ENCODE results near the gene IL20.

DNA sequence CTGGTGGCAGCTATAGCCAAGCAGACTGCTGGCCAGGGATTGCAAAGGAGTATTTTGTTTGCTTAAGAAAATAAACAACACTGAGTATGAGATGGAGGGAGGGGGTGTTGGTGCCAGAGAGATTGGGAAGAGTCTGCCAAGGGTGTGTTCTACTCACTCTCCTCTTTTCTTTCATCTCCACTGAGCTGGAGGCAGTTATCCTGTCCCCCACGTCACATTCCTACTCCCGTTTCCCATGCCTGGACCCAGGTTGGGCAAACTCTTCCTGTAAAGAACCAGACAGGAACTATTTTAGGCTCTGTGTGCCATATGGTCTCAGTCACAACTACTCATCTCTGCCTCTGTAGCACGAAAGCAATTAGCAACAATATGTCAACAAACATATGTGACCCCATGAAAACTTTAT is 30.4 kb downstream of the IL20 start:
- no peak for TF ChIP-seq GATA2 (IDR thresholded peaks at IDR 0.05; ENCODE audit: low read depth, low read length)
- TF ChIP-seq GATA3 (IDR thresholded peaks at IDR 0.05; ENCODE audit: low read depth, low read length): no peak

Measured in SH-SY5Y (cell line).